GM13977 (cell line): ENCODE results near the gene HSF5.
A peak's percentile ranks its signal among the peaks of the same experiment; 100 is the strongest.

Source experiments
- DNase-seq: peaks from one replicate; pipeline ENCODE4 v3.0.0; 2012; ENCODE audit warnings: low spot score
- CTCF ChIP-seq: IDR thresholded peaks from 2 replicates; pipeline ENCODE4 v1.5.1; 2012; ENCODE audit warnings: mild to moderate bottlenecking, control low read depth; ENCODE audit not compliant: insufficient read depth; ENCODE audit errors: extremely low read depth, missing control alignments
- in situ Hi-C: fragments of 300-500 bp; cut with MboI; formaldehyde crosslinking; loops from one replicate; pipeline ENCODE4 v1.12.0; 2022; ENCODE audit warnings: low sequenced_read_pairs, low pct_unique_long_range_greater_than_20kb, mixed read lengths, inconsistent platforms; ENCODE audit not compliant: unreplicated experiment

HSF5 gene

GRCh38 chr17:58468944-58469343, 19.3 kb downstream of the HSF5 start:
- DNase-seq: no peak
- in situ Hi-C loops: no loop called here
- TF ChIP-seq CTCF: no peak

- TF ChIP-seq CTCF: no peak
- no peak for DNase-seq
- in situ Hi-C loops: no loop called here
Measured at GRCh38 chr17:58455491-58455890, 32.7 kb downstream of the HSF5 start.

- no peak for DNase-seq
- TF ChIP-seq CTCF: no peak
- in situ Hi-C loops: no loop called here
Measured at GRCh38 chr17:58452738-58453137, 35.5 kb downstream of the HSF5 start.

- DNase-seq: peak; percentile 67
- in situ Hi-C loops: loop anchor here (10.0 kb wide), 1 partner anchor 143 kb away; no protein-coding TSS in a partner anchor
Measured at GRCh38 chr17:58447039-58447975, 40.9 kb downstream of the HSF5 start.

GRCh38 chr17:58446086-58446485, 42.1 kb downstream of the HSF5 start:
- TF ChIP-seq CTCF: no peak
- no peak for DNase-seq
- in situ Hi-C loops: loop anchor here (10.0 kb wide), 1 partner anchor 141 kb away; no protein-coding TSS in a partner anchor

More at GRCh38 chr17:58447039-58447975, 40.9 kb downstream of the HSF5 start:
- peak; percentile 86 for TF ChIP-seq CTCF

- in situ Hi-C loops: no loop called here
- no peak for TF ChIP-seq CTCF
- DNase-seq: no peak
Measured at GRCh38 chr17:58436805-58437239, 51.4 kb downstream of the HSF5 start.
